Neural cell (in vitro differentiated cells): Measurements from ENCODE around the gene JMJD6.

Source experiments
- CTCF ChIP-seq: fragments of 450-650 bp; IDR thresholded peaks from 2 replicates; pipeline ENCODE4 v1.5.1; 2014; ENCODE audit warnings: antibody characterized with exemption, mild to moderate bottlenecking, moderate library complexity; ENCODE audit not compliant: poor library complexity, severe bottlenecking
- EP300 ChIP-seq: fragments of 450-650 bp; conservative IDR thresholded peaks from 2 replicates; pipeline ENCODE4 v1.6.1; 2014; ENCODE audit warnings: antibody characterized with exemption, mild to moderate bottlenecking, moderate library complexity; ENCODE audit not compliant: poor library complexity, severe bottlenecking
- SMC3 ChIP-seq: fragments of 450-650 bp; conservative IDR thresholded peaks from 2 replicates; pipeline ENCODE4 v1.6.1; 2014; ENCODE audit warnings: antibody characterized with exemption, mild to moderate bottlenecking, moderate library complexity; ENCODE audit not compliant: poor library complexity

- TF ChIP-seq CTCF (peak; percentile 49), SMC3 (no peak), EP300 (peak; percentile 20)
Measured at GRCh38 chr17:76736349-76737081, 10.1 kb upstream of the JMJD6 start.
